Osteoblast (primary cell): ENCODE data around the gene AOAH. TPM values are rescaled to one million over a fixed set of nuclear protein-coding genes. Genes with fewer than 3 reads are reported as not detected.

Experiments
- DNase-seq: peaks from one replicate; pipeline ENCODE4 v3.0.0; 2011; ENCODE audit warnings: low spot score, mixed read lengths; ENCODE audit not compliant: insufficient read length; ENCODE audit errors: missing footprints
- H2AFZ ChIP-seq: 2 replicates; pipeline ENCODE4 v1.6.0; 2011; ENCODE audit warnings: mild to moderate bottlenecking, low read length
- H3K27ac ChIP-seq: 2 replicates; pipeline ENCODE4 v1.5.1; 2011; ENCODE audit warnings: mild to moderate bottlenecking, low read depth, low read length, moderate library complexity
- H3K27me3 ChIP-seq: 2 replicates; pipeline ENCODE4 v1.6.0; 2012; ENCODE audit warnings: mild to moderate bottlenecking, control low read depth, inconsistent platforms, low read length, moderate library complexity; ENCODE audit not compliant: insufficient read depth
- H3K36me3 ChIP-seq: 2 replicates; pipeline ENCODE4 v1.5.1; 2011; ENCODE audit warnings: mild to moderate bottlenecking, low read length, control low read depth, moderate library complexity; ENCODE audit not compliant: insufficient read depth
- H3K4me1 ChIP-seq: 2 replicates; pipeline ENCODE4 v1.5.1; 2011; ENCODE audit warnings: mild to moderate bottlenecking, low read length, control low read depth, moderate library complexity; ENCODE audit not compliant: insufficient read depth
- H3K4me2 ChIP-seq: 2 replicates; pipeline ENCODE4 v1.6.0; 2011; ENCODE audit warnings: mild to moderate bottlenecking, low read length; ENCODE audit not compliant: insufficient read depth
- H3K4me3 ChIP-seq: fragments of 200-600 bp; sonication (generic); 3 replicates; pipeline ENCODE4 v1.5.1; 2012; ENCODE audit warnings: mild to moderate bottlenecking, low read length, inconsistent platforms; ENCODE audit not compliant: insufficient read depth
- H3K79me2 ChIP-seq: 2 replicates; pipeline ENCODE4 v1.6.0; 2012; ENCODE audit warnings: mild to moderate bottlenecking, low read length, control low read depth, inconsistent platforms; ENCODE audit not compliant: insufficient read depth
- H3K9me3 ChIP-seq: 2 replicates; pipeline ENCODE4 v1.5.1; 2011; ENCODE audit warnings: low read depth, low read length, control low read depth
- H4K20me1 ChIP-seq: 2 replicates; pipeline ENCODE4 v1.6.0; 2012; ENCODE audit warnings: mild to moderate bottlenecking, low read length, control low read depth; ENCODE audit not compliant: insufficient read depth
- CTCF ChIP-seq: IDR thresholded peaks from 2 replicates; pipeline ENCODE4 v1.5.1; 2011; ENCODE audit warnings: mild to moderate bottlenecking, low read depth, low read length, moderate library complexity; ENCODE audit errors: extremely low read depth
- total RNA-seq: library from RNA; depleted of rRNA; stranded (reverse); fragments of >200 nt; gene quantifications from 2 replicates; pipeline ENCODE4 v1.2.3, GENCODE V29; 2012

AOAH gene
- total RNA-seq, 1 donor: under 0.01 TPM

GRCh38 chr7:36635091-36635490 is 89.2 kb downstream of the AOAH start:
- H3K27me3 ChIP-seq: peaks cover 6% of the 10 kb centered on the region
- TF ChIP-seq CTCF: no peak
- no peak for DNase-seq
- H3K4me2 ChIP-seq: no peak overlapping the region
- H3K4me3 ChIP-seq: no peak overlapping the region
- no peaks in the 10 kb centered on the region for H3K79me2 ChIP-seq
- no peaks in the 10 kb centered on the region for H3K4me1 ChIP-seq
- no peaks in the 10 kb centered on the region for H3K9me3 ChIP-seq
- no peaks in the 10 kb centered on the region for H4K20me1 ChIP-seq
- no peak overlapping the region for H3K27ac ChIP-seq
- H2AFZ ChIP-seq: no peak overlapping the region
- no peaks in the 10 kb centered on the region for H3K36me3 ChIP-seq

- H3K36me3 ChIP-seq: no peaks in the 10 kb centered on the region
- H3K27me3 ChIP-seq: peaks cover 8% of the 10 kb centered on the region
- no peaks in the 10 kb centered on the region for H3K79me2 ChIP-seq
- H2AFZ ChIP-seq: no peak overlapping the region
- H4K20me1 ChIP-seq: no peaks in the 10 kb centered on the region
- H3K4me1 ChIP-seq: no peaks in the 10 kb centered on the region
- no peaks in the 10 kb centered on the region for H3K9me3 ChIP-seq
- H3K27ac ChIP-seq: no peak overlapping the region
- no peak overlapping the region for H3K4me2 ChIP-seq
- no peak overlapping the region for H3K4me3 ChIP-seq
- no peak for TF ChIP-seq CTCF
- DNase-seq: no peak
Measured at GRCh38 chr7:36633377-36633776, 90.9 kb downstream of the AOAH start.

- Histone ChIP-seq H3K4me3 (no peak overlapping the region), H2AFZ (no peak overlapping the region), H3K4me2 (no peak overlapping the region), H3K27ac (no peak overlapping the region), H3K4me1 (no peaks in the 10 kb centered on the region), H3K27me3 (peaks cover 14% of the 10 kb centered on the region), H3K9me3 (no peaks in the 10 kb centered on the region), H3K36me3 (no peaks in the 10 kb centered on the region), H3K79me2 (no peaks in the 10 kb centered on the region), H4K20me1 (no peaks in the 10 kb centered on the region)
- DNase-seq: no peak
- no peak for TF ChIP-seq CTCF
Measured at GRCh38 chr7:36630112-36630650, 94.1 kb downstream of the AOAH start.

GRCh38 chr7:36629351-36629750 is 94.9 kb downstream of the AOAH start:
- H2AFZ ChIP-seq: no peak overlapping the region
- H3K4me2 ChIP-seq: no peak overlapping the region
- no peaks in the 10 kb centered on the region for H3K4me1 ChIP-seq
- H3K27ac ChIP-seq: no peak overlapping the region
- no peaks in the 10 kb centered on the region for H3K9me3 ChIP-seq
- H3K36me3 ChIP-seq: no peaks in the 10 kb centered on the region
- no peak for TF ChIP-seq CTCF
- H3K27me3 ChIP-seq: peaks cover 14% of the 10 kb centered on the region
- no peak overlapping the region for H3K4me3 ChIP-seq
- H4K20me1 ChIP-seq: no peaks in the 10 kb centered on the region
- H3K79me2 ChIP-seq: no peaks in the 10 kb centered on the region
- DNase-seq: no peak
